Stimulated activated naive CD8-positive, alpha-beta T cell treated with anti-CD3 and anti-CD28 coated beads, Interleukin-15, Interleukin-2, amounts not matched to agents 100 U/mL and 50 U/mL, for 24 hours (primary cell): ENCODE results near the gene ZBTB9.

ENCODE experiments used
- ATAC-seq: fragments of 150-1000 bp; cut with Tn5 transposase; one replicate; pipeline ENCODE4 v1.10.0; 2021
- DNase-seq: peaks from one replicate; pipeline ENCODE4 v3.0.0; 2021

The ZBTB9 gene

GRCh38 chr6:33418690-33419291, 35.6 kb upstream of the ZBTB9 start:
- peak; percentile 74 for DNase-seq
- ATAC-seq, result peak; percentile 14

DNA sequence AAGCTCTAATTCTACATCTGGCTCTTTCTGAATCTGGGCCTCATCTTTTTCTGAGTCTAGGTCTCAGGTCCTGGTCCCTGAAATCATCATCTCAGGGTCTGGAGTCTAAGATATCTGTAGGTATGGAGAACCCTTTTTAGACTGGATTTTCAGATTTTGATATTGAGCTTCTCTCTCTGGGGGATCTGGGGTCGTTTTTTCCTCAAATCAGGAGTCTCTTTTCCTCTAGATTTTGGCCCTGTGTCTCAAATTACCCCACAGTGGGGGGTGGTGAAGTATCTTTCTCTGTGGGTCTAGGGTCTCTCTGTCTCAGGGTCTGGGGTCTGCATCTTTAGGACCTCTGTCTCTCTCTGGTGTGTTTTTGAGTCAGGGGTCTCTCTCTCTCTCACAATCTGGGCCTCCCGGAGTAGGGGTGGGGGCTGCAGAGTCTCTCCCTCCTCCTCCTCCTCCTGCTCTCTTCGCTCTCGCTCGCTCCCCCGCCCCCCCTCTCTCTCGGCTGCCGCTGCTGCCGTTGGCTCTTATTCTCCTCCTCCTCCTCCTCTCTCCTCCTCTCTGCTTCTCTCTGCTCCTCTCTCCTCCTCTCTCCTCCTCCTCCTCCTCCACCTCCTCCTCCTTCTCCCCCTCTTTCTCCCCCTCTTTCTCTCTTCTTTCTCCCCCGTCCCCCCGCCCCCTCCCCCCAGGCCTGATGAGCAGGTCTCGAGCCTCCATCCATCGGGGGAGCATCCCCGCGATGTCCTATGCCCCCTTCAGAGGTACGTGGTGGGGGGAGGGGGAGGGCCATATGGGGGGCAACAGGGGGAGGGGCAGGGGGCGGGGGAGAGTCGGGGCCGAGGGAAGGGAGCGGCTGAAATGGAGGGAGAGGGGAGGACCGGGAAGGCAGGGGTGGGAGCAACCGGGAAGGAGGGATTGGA, 34.5 kb upstream of the ZBTB9 start, which contains the start of gene SYNGAP1:
Gene SYNGAP1, plus strand, starts transcription at position 486 of the 911 bp plus-strand sequence. Its CDS starts 200 bp downstream, at position 686.
- DNase-seq (peak; percentile 67), ATAC-seq (no peak)

- DNase-seq (no peak), ATAC-seq (no peak)
Observed at GRCh38 chr6:33420491-33421343, 33.7 kb upstream of the ZBTB9 start.

DNA sequence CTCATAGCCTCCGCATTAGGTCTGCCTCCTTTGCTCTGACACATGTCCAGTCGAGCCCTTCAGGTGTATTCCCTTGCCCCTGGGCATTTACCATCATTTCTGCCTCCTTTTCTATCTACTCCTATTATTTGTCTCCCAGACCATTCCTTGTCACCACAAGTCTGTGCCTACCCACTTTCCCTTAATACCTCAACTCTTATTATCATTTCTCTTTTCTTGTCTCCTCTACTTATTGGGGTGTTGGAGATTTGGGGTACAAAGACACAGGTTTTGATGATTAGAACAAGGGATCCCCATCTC, 33.1 kb upstream of the ZBTB9 start:
- no peak for DNase-seq
- ATAC-seq, result no peak

DNA sequence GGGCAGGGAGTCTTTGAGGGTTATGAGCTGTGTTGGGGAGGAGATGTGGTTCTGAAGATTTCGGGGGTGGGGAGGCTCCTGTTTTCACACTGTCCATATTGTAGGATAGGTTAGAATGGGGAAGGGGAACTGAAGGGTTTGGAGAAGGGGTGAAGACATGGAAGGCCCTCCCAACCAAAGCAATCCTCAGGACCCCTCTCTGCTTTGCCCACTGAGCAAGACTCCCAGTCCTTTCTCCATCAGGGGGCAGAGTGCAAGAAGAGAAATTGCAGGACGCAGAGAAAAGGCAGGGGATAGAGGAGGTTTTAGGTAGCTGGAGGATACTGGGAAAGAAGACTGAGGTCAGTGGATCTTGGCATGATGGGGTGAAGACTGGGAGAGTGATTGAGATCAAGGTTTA, 30.6 kb upstream of the ZBTB9 start:
- ATAC-seq (no peak), DNase-seq (no peak)

DNA sequence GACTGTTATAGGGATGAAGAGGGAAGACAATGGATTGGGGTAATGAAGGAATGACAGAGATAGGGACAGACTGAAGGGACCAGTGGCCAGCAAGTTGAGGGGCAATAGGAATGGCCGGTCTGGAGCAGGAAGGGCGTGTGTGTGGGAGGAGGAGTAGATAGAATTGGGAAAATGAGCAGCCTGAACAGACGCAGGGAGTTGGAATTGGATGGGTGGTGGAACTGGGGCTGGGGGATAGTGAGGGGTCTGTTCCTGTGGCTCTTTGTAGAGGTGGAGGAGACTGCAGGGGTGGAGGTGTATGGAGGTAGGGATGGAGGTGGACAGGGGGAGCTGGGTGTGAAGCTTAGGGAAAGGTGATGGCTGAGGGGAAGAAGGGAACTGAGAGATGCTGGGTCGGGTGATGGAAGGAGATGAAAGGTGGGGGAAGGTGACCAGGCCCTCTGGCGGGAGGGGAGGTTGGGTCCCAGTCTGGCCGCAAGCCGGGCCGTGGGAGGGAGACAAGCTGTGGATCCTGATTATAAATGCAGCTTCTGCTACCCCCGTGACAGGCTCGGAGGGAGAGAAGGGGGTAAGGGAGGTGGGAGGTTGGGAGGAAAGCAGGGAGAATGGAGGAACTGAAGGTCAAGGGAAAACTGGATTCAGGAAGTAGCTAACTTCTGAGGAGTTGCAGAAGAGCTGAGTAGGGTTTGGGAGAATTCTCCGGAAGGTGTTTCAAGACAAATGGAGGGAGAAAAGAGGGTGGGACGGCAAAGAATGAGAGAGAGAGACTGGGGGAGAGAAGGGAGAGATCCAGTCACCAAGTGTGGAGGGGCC, 29.3 kb upstream of the ZBTB9 start:
- DNase-seq (no peak), ATAC-seq (no peak)

DNA sequence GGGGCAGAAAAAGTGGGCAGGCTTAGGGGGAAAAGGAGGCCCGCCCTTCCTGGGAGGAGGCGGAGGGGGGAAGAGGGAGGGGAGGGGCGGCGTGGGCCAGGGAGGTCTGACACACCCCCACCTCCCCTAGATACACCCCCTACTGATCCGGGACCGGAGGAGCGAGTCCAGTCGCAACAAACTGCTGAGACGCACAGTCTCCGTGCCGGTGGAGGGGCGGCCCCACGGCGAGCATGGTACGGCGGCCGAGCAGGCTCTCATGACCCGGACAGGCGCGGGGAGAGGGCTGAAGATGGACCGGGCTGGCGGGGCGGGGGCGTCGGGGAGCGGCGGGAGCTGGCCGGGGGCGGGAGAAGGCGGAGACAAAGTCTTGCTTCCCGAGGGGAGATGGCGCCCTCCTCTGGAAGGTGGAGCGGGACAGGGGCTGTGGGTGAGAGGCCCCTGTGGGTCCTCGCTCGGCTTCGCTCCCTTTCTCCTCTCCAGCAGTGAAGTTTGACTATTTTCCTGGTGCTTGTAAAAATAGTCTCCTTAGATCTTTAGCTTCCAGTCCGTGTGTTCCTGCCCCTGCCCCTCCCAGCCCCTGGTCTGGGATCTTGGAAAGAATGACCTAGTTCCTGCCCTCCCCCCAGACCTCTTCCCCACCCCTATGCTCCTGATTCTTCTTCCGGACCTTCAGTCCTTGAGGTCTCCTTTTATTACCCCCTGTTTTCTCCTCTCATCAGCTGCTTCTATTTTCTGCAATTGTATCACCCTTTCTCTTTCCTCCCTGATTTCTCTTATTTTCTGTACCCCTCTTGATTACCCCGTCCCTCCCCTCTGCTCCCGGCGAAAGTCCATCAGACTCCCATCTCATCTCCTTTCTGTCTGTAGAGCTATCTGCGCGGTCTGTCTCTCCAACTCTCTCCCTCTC, 28.5 kb upstream of the ZBTB9 start:
- DNase-seq (peak; percentile 92), ATAC-seq (peak; percentile 59)

- ATAC-seq (peak; percentile 16), DNase-seq (no peak)
Observed at GRCh38 chr6:33426590-33427511, 27.5 kb upstream of the ZBTB9 start.

GRCh38 chr6:33427585-33428223, 26.7 kb upstream of the ZBTB9 start:
- peak; percentile 72 for DNase-seq
- no peak for ATAC-seq

GRCh38 chr6:33428224-33428965, 26.0 kb upstream of the ZBTB9 start:
- peak; percentile 51 for DNase-seq
- ATAC-seq, result peak; percentile 24

DNA sequence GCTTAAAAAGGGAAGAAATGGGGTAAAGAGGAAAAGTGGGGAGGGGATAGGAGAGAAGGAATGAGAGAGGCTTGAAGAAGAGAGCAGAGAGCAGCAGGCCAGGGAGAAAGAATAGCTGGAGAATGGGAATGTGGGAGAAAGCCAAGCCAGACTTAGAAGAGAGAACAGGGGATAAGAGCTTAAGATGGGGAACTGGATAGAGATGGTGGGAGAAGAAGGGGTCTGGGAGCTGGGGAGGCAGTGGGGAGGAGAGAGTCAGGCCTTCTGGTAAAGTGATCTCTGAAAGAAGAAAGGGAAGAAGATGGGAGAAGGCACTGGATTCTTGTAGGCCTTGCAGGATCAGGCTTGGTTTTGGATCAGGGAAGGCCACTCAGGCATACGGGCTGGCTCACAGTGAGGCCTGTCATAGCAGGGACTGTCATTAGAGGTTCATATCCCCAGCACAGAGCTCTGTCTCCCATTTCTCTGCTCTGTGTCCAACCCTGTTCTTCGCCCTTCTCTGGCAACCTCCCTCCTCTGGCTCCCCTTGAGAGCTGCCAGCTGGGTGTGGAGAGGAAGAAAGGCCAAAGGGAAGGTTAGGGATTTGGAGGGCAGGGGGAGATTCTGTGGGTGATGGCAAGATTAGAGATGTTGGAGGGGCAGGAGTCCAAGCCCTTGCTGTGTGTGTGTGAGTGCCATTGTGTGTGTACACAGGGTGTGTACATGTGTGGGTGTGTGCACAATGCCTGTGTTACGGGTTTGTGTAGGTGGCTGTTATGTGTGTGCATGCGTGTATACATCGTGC, 25.2 kb upstream of the ZBTB9 start:
- no peak for DNase-seq
- no peak for ATAC-seq

GRCh38 chr6:33429750-33430052, 24.7 kb upstream of the ZBTB9 start:
- DNase-seq, result no peak

DNA sequence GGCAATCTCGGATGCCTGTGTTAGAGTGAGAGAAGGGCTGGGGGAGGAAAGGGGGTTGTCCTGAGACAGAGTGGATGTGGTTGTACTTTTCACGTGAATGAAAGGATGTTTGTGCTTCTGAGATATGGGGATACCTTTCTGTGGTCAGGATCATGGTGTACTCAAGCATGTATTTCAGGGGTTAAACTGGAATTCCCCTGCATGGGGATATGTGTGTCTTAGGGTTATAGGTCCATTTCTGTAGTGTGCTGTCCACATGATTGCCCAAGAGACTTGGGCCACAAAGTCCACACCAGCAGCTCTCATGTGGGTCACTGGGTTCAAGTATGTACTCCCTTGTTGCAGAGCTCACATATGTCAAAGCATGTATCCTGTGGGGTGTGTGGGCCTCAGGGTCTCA, 24.0 kb upstream of the ZBTB9 start:
- DNase-seq, result no peak
- ATAC-seq, result no peak

More at GRCh38 chr6:33429750-33430052, 24.7 kb upstream of the ZBTB9 start:
- ATAC-seq, result no peak

DNA sequence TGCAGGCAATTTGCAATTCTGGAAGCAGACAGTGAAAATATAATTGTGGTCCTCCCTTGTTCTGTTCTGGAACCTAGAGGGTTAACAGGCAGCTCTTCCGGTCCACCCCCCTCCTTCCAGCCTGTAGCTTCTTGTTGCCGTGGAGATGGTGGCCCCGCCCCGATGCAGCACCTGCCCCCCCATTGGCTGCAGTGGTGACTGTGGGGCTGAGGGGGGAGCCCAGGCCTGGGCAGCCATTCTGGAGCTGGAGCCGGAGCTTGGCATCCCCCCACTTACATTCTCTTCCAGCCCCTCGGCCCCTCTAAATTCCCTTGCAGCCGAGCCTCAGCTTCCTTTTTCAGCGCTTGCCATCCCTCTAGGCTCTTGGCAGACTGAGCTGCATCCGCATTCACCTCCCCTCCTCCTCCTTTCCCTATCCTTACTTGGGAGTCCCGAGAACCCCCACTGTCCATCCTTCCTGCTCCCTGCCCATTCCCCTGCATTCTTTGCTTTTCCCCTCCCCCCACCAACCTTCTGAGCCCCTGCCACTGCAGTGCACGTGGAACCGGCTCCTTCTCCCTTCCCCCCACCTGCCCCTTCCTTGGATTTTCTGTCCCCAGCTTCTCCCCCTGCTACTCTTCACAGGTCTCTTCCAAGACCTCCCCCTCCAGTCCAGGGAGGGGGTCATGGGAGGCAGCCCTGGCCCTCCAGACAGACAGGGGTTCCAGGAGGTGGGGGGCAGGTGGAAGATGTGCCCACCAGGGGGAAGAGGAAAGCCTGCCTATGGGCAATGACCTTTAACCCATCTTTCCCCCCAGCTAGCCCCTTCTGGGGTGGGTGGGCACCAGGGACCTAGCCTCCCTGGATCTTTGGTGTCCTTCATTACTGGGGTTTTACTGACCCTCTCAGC, 23.1 kb upstream of the ZBTB9 start:
- DNase-seq (peak; percentile 87), ATAC-seq (peak; percentile 72)

GRCh38 chr6:33431880-33432541, 22.4 kb upstream of the ZBTB9 start:
- ATAC-seq, result no peak

DNA sequence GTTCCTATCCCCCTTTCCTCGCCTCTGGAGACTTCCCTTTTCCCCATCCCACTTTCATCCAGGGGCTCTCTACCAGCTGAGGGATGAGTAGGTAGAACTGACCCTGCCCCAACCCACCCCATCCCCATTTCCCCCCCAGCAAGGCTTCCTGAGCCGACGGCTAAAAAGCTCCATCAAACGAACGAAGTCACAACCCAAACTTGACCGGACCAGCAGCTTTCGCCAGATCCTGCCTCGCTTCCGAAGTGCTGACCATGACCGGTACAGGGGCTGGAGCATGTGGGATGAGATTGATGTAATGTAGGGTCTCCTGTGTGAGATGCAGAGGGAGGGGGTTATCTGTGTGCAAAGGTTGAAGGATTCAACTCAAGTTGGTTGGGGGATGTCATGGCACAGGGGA, 21.8 kb upstream of the ZBTB9 start:
- ATAC-seq (no peak), DNase-seq (no peak)

More at GRCh38 chr6:33431880-33432541, 22.4 kb upstream of the ZBTB9 start:
- DNase-seq, result no peak
